ENCODE measurements around the gene HMX2.

DNA sequence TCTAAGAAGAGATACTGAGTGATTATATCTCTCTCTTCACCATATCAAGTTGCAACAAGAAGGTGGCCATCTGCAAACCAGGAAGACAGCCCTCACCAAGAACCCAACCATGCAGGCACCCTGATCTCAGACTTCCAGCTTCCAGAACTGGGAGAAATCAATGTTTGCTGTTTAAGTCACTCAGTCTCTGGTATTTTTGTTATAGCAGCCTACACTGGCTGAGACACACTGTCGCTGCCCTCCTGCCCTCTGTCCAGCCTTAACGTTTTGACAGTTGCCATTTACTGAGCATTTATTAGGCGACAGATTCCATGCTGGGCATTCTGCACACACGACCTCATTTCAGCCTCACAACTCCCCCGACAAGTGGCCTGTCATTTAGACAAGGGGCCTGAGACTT lies 21.7 kb upstream of the HMX2 start:
- TF ChIP-seq, protein P1, sequence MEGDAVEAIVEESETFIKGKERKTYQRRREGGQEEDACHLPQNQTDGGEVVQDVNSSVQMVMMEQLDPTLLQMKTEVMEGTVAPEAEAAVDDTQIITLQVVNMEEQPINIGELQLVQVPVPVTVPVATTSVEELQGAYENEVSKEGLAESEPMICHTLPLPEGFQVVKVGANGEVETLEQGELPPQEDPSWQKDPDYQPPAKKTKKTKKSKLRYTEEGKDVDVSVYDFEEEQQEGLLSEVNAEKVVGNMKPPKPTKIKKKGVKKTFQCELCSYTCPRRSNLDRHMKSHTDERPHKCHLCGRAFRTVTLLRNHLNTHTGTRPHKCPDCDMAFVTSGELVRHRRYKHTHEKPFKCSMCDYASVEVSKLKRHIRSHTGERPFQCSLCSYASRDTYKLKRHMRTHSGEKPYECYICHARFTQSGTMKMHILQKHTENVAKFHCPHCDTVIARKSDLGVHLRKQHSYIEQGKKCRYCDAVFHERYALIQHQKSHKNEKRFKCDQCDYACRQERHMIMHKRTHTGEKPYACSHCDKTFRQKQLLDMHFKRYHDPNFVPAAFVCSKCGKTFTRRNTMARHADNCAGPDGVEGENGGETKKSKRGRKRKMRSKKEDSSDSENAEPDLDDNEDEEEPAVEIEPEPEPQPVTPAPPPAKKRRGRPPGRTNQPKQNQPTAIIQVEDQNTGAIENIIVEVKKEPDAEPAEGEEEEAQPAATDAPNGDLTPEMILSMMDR (IDR thresholded peaks at IDR 0.05; ENCODE audit: low read depth, low read length) = no peak
- no peak for TF ChIP-seq MYC (IDR thresholded peaks at IDR 0.05; ENCODE audit: low read depth, low read length)
- TF ChIP-seq POLR2A (IDR thresholded peaks at IDR 0.05; ENCODE audit: extremely low read depth, insufficient read length) = no peak
- TF ChIP-seq, protein P2, sequence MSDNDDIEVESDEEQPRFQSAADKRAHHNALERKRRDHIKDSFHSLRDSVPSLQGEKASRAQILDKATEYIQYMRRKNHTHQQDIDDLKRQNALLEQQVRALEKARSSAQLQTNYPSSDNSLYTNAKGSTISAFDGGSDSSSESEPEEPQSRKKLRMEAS (IDR thresholded peaks at IDR 0.05; ENCODE audit: low read depth, low read length) = no peak
